Endodermal cell (in vitro differentiated cells): ENCODE measurements around the gene JMJD1C. TPM values are rescaled to one million over a fixed set of nuclear protein-coding genes. Genes with fewer than 3 reads are reported as not detected.

Experiments used
- DNase-seq: peaks from one replicate; pipeline ENCODE4 v3.0.0-alpha.2; 2017
- H3K27ac ChIP-seq: 2 replicates; pipeline ENCODE4 v1.5.1; 2013; ENCODE audit warnings: mild to moderate bottlenecking, low read depth, low read length, moderate library complexity
- H3K27me3 ChIP-seq: 2 replicates; pipeline ENCODE4 v1.6.1; 2013; ENCODE audit warnings: mild to moderate bottlenecking, low read length, moderate library complexity; ENCODE audit not compliant: insufficient read depth, control insufficient read depth, poor library complexity, severe bottlenecking
- H3K36me3 ChIP-seq: 2 replicates; pipeline ENCODE4 v1.7.0; 2013; ENCODE audit warnings: mild to moderate bottlenecking, low read length, moderate library complexity; ENCODE audit not compliant: control insufficient read depth, insufficient read depth
- H3K4me1 ChIP-seq: one replicate; pipeline ENCODE4 v1.7.0; 2013; ENCODE audit warnings: low read length; ENCODE audit not compliant: control insufficient read depth, insufficient read depth
- H3K4me3 ChIP-seq: 2 replicates; pipeline ENCODE4 v1.5.1; 2013; ENCODE audit warnings: mild to moderate bottlenecking, low read length, moderate library complexity
- H3K9ac ChIP-seq: 2 replicates; pipeline ENCODE4 v1.6.1; 2013; ENCODE audit warnings: mild to moderate bottlenecking, low read length, moderate library complexity; ENCODE audit not compliant: poor library complexity, severe bottlenecking; ENCODE audit errors: extremely low read depth
- H3K9me3 ChIP-seq: 2 replicates; pipeline ENCODE4 v1.6.1; 2013; ENCODE audit warnings: mild to moderate bottlenecking, low read length, moderate library complexity; ENCODE audit not compliant: control insufficient read depth
- H3K27ac Mint-ChIP-seq: 2 replicates; pipeline ENCODE4 v1.8.0; 2020; ENCODE audit warnings: mixed read lengths
- H3K27me3 Mint-ChIP-seq: 2 replicates; pipeline ENCODE4 v1.8.0; 2021; ENCODE audit warnings: mild to moderate bottlenecking, mixed read lengths; ENCODE audit not compliant: insufficient read depth
- H3K36me3 Mint-ChIP-seq: 2 replicates; pipeline ENCODE4 v1.8.0; 2020; ENCODE audit warnings: low read depth, mixed read lengths
- H3K4me1 Mint-ChIP-seq: 2 replicates; pipeline ENCODE4 v1.8.0; 2020; ENCODE audit warnings: mixed read lengths
- H3K4me3 Mint-ChIP-seq: 2 replicates; pipeline ENCODE4 v1.8.0; 2020; ENCODE audit warnings: mild to moderate bottlenecking, moderate library complexity, mixed read lengths
- H3K9me3 Mint-ChIP-seq: 2 replicates; pipeline ENCODE4 v1.8.0; 2020; ENCODE audit warnings: mild to moderate bottlenecking, mixed read lengths
- WGBS, 2 experiments: methylation state at CpG; one replicate each; pipeline versions ENCODE4 v1.1.5 to v1.1.7; 2013; ENCODE audit warnings: missing lambda C conversion rate in 2 of 2, mixed read lengths in 1 of 2; ENCODE audit not compliant: insufficient coverage in 1 of 2, insufficient read length in 1 of 2; 5-methylcytosine and 5-hydroxymethylcytosine counted together
- total RNA-seq, 2 donors: library from RNA; stranded (reverse); fragmentation: NEBNext Ultra II Directional in 1 of 2; extraction: Animal tissue kit (Norgen Biotek cat#: 25700) in 1 of 2; gene quantifications; 2 replicates in 1 of 2; 3 replicates in 1 of 2; pipeline ENCODE4 v1.2.1, GENCODE V29; 2021
- TF ChIP-seq, protein P1 (sequence below): fragments of 200-600 bp; sonication (generic); conservative IDR thresholded peaks from 2 replicates; pipeline ENCODE4 v1.5.0; 2021; ENCODE audit warnings: antibody characterized with exemption, mild to moderate bottlenecking

Gene JMJD1C
- total RNA-seq, 2 donors from 2014 or later = 91.3 to 114 TPM

DNA sequence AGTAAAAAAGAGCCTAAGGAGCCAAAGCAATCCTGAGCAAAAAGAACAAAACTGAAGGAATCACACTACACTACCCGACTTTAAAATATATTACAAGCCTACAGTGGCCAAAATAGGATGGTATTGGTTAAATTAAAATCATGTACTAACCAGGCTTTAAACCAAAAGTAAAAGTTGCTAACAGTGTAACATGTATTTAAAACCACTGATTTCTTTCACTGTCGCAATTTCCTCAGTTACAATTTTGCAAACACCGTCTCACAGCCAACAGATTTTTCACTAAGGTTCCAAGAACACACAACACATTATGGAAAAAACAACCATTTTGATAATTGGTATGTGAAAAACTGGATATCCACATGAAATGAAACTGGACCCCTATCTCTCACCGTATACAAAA lies 74.0 kb downstream of the JMJD1C start:
- TF ChIP-seq, protein P1, sequence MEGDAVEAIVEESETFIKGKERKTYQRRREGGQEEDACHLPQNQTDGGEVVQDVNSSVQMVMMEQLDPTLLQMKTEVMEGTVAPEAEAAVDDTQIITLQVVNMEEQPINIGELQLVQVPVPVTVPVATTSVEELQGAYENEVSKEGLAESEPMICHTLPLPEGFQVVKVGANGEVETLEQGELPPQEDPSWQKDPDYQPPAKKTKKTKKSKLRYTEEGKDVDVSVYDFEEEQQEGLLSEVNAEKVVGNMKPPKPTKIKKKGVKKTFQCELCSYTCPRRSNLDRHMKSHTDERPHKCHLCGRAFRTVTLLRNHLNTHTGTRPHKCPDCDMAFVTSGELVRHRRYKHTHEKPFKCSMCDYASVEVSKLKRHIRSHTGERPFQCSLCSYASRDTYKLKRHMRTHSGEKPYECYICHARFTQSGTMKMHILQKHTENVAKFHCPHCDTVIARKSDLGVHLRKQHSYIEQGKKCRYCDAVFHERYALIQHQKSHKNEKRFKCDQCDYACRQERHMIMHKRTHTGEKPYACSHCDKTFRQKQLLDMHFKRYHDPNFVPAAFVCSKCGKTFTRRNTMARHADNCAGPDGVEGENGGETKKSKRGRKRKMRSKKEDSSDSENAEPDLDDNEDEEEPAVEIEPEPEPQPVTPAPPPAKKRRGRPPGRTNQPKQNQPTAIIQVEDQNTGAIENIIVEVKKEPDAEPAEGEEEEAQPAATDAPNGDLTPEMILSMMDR = no peak
- Mint-ChIP-seq H3K27ac (no peak overlapping the region), H3K4me1 (peaks cover 16% of the 10 kb centered on the region), H3K4me3 (no peak overlapping the region), H3K27me3 (no peaks in the 10 kb centered on the region), H3K36me3 (peaks cover 28% of the 10 kb centered on the region), H3K9me3 (peaks cover 14% of the 10 kb centered on the region)
- Histone ChIP-seq H3K27ac (no peak overlapping the region), H3K9me3 (peaks cover 6% of the 10 kb centered on the region), H3K27me3 (no peaks in the 10 kb centered on the region), H3K4me1 (no peaks in the 10 kb centered on the region), H3K9ac (no peak overlapping the region), H3K36me3 (peaks cover 6% of the 10 kb centered on the region), H3K4me3 (no peak overlapping the region)
- 97% methylated on average over 3 of the region's 4 CpGs; no CpG with 5 or more reads in 1 of the 2 experiments for WGBS, 2 experiments
- DNase-seq = no peak

DNA sequence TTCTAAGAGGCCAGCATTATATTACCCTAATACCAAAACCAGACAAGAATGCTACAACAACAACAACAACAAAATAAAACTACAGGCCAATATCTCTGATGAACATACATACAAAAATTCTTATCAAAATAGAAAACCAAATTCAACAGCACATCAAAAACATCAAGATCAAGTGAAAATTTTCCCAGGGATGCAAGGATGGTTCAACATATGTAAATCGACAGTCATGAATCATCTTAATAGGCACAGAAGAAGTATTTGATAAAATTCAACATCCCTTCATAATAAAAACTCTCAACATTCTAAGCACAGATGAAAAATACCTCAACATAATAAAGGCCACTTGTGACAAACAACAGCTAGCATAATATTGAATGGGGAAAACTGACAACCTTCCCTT lies 75.3 kb downstream of the JMJD1C start:
- H3K27ac ChIP-seq = no peak overlapping the region
- peaks cover 6% of the 10 kb centered on the region for H3K9me3 ChIP-seq
- H3K36me3 Mint-ChIP-seq = peaks cover 28% of the 10 kb centered on the region
- H3K27me3 ChIP-seq = no peaks in the 10 kb centered on the region
- H3K9me3 Mint-ChIP-seq = peaks cover 14% of the 10 kb centered on the region
- H3K4me3 Mint-ChIP-seq = no peak overlapping the region
- H3K27ac Mint-ChIP-seq = no peak overlapping the region
- peaks cover 19% of the 10 kb centered on the region for H3K4me1 Mint-ChIP-seq
- no peak overlapping the region for H3K4me3 ChIP-seq
- 86 to 95% methylated on average over 1 of the region's 1 CpG for WGBS, 2 experiments
- peaks cover 6% of the 10 kb centered on the region for H3K36me3 ChIP-seq
- TF ChIP-seq, protein P1 = no peak
- no peak overlapping the region for H3K9ac ChIP-seq
- no peaks in the 10 kb centered on the region for H3K27me3 Mint-ChIP-seq
- no peak for DNase-seq
- no peaks in the 10 kb centered on the region for H3K4me1 ChIP-seq

DNA sequence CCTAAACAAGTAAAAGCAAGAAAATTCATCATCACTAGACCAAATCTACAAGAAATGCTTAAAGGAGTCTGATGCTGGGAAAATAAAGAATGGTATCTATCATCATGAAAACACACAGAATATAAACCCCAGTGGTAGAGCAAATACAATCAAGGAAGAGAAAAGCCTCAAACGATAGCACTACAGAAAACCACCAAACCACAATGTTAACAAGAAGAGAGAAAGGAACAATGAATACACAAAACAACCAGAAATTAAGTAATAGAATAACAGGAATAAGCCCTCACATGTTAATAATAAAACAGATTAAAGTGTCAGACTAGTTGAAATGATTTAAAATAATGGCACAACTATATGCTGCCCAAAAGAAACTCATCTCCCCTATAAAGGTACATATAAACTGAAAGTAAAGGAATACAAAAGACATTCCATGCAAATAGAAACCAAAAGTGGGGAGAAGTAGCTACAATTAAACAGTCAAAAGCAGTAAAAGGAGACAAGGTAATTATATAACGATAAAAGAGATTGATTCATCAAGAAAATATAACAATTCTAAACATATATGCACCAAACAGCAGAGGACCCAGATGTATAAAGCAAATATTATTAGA lies 77.3 kb downstream of the JMJD1C start:
- H3K9me3 ChIP-seq = peaks cover 6% of the 10 kb centered on the region
- H3K4me3 ChIP-seq = no peak overlapping the region
- DNase-seq = no peak
- H3K36me3 ChIP-seq = no peaks in the 10 kb centered on the region
- peaks cover 24% of the 10 kb centered on the region for H3K36me3 Mint-ChIP-seq
- TF ChIP-seq, protein P1 = no peak
- H3K4me1 ChIP-seq = peaks cover 3% of the 10 kb centered on the region
- no peak overlapping the region for H3K27ac Mint-ChIP-seq
- peaks cover 14% of the 10 kb centered on the region for H3K9me3 Mint-ChIP-seq
- no peaks in the 10 kb centered on the region for H3K27me3 Mint-ChIP-seq
- H3K4me1 Mint-ChIP-seq = peaks cover 22% of the 10 kb centered on the region
- no peak overlapping the region for H3K27ac ChIP-seq
- H3K9ac ChIP-seq = no peak overlapping the region
- no peak overlapping the region for H3K4me3 Mint-ChIP-seq
- WGBS, 2 experiments = no CpG with 5 or more reads among the region's 2 CpGs
- H3K27me3 ChIP-seq = no peaks in the 10 kb centered on the region
